Neutrophil (primary cell): ENCODE results near the gene KEL.
A peak's percentile ranks its signal among the peaks of the same experiment; 100 is the strongest.

Experiments used
- H3K27ac ChIP-seq: fragments of 200-600 bp; sonication (generic); 2 replicates; pipeline ENCODE4 v1.5.1; 2016; ENCODE audit warnings: mild to moderate bottlenecking, moderate library complexity
- H3K27me3 ChIP-seq: fragments of 200-600 bp; sonication (generic); 2 replicates; pipeline ENCODE4 v1.6.0; 2016; ENCODE audit warnings: mild to moderate bottlenecking
- H3K36me3 ChIP-seq: fragments of 200-600 bp; sonication (generic); 2 replicates; pipeline ENCODE4 v1.5.1; 2017
- H3K4me1 ChIP-seq, 2 experiments: fragments of 200-600 bp in 1 of 2; sonication (generic) in 1 of 2; 1 replicate in 1 of 2; 2 replicates in 1 of 2; pipeline versions ENCODE4 v1.5.1 to v1.6.1; 2013 to 2016; ENCODE audit warnings: low read depth in 1 of 2, low read length in 1 of 2, mild to moderate bottlenecking in 1 of 2, moderate library complexity in 1 of 2; ENCODE audit not compliant: control insufficient read depth in 1 of 2, insufficient read depth in 1 of 2
- H3K4me3 ChIP-seq, 2 experiments: fragments of 200-600 bp in 1 of 2; sonication (generic) in 1 of 2; 1 replicate in 1 of 2; 2 replicates in 1 of 2; pipeline ENCODE4 v1.5.1; 2013 to 2016; ENCODE audit warnings: low read depth in 1 of 2, low read length in 1 of 2, mild to moderate bottlenecking in 1 of 2, moderate library complexity in 1 of 2
- H3K9me3 ChIP-seq: fragments of 200-600 bp; sonication (generic); 2 replicates; pipeline ENCODE4 v1.5.1; 2016
- TF ChIP-seq, protein P1 (sequence below): fragments of 200-600 bp; sonication (generic); IDR thresholded peaks from 2 replicates; pipeline ENCODE4 v1.5.1; 2016; ENCODE audit warnings: antibody characterized with exemption

KEL gene, protein sequence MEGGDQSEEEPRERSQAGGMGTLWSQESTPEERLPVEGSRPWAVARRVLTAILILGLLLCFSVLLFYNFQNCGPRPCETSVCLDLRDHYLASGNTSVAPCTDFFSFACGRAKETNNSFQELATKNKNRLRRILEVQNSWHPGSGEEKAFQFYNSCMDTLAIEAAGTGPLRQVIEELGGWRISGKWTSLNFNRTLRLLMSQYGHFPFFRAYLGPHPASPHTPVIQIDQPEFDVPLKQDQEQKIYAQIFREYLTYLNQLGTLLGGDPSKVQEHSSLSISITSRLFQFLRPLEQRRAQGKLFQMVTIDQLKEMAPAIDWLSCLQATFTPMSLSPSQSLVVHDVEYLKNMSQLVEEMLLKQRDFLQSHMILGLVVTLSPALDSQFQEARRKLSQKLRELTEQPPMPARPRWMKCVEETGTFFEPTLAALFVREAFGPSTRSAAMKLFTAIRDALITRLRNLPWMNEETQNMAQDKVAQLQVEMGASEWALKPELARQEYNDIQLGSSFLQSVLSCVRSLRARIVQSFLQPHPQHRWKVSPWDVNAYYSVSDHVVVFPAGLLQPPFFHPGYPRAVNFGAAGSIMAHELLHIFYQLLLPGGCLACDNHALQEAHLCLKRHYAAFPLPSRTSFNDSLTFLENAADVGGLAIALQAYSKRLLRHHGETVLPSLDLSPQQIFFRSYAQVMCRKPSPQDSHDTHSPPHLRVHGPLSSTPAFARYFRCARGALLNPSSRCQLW

DNA sequence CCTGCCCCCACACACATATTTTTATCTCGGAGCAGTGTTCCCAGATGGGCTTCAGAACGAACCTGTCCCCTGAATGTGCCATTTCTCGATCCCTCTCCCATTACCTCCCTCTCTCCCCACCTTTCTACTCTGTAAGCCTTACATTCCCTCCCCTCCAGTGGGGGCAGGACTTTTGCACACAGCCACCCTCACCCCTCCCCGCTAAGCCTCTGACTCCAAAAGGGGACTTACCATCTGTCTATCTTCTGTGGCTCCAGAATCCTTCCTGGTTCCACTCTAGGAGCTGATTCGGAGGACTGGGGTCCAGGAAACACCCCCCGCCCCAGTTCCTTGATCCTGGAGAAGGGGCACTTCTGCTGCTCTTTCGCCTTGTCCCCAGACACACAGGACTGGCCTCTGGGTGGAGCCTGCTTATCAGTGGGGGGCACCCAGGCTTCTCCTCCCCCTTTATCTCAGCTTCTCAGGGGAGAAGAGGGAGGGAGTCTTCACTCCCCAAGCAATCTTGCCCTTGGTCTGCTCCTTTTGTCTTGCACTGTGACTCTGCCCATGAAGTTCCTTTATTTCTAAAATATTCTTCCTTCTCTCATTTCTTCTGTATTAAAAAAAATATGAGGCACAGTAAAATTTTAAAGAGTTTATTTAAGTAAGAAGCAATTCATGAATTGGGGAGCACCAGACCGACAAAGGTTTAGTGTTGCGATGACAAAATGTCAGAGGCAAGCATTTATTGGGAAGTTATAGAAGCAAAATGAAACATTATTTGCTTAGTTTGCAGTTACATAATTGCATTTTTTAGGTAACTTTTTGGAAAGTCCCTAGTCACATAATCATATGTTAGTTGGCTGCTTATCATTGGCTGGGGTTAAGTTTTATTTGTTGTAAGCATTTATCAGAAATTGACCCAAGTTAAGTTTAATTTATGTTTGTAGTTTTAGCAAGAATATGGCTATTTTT lies at the start of gene KEL:
KEL (minus strand) TSS at position 391 of the 954 bp plus-strand sequence; CDS start at position 234, 157 bp downstream.
- Histone ChIP-seq H3K36me3 (no peaks in the 10 kb centered on the region), H3K4me3 (no peak within 1 kb of the TSS), H3K27ac (no peak within 1 kb of the TSS), H3K27me3 (peaks cover 18% of the 10 kb centered on the region), H3K9me3 (no peaks in the 10 kb centered on the region), H3K4me1 (no peaks in the 10 kb centered on the region)
- TF ChIP-seq, protein P1, sequence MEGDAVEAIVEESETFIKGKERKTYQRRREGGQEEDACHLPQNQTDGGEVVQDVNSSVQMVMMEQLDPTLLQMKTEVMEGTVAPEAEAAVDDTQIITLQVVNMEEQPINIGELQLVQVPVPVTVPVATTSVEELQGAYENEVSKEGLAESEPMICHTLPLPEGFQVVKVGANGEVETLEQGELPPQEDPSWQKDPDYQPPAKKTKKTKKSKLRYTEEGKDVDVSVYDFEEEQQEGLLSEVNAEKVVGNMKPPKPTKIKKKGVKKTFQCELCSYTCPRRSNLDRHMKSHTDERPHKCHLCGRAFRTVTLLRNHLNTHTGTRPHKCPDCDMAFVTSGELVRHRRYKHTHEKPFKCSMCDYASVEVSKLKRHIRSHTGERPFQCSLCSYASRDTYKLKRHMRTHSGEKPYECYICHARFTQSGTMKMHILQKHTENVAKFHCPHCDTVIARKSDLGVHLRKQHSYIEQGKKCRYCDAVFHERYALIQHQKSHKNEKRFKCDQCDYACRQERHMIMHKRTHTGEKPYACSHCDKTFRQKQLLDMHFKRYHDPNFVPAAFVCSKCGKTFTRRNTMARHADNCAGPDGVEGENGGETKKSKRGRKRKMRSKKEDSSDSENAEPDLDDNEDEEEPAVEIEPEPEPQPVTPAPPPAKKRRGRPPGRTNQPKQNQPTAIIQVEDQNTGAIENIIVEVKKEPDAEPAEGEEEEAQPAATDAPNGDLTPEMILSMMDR, result no peak

- no peaks in the 10 kb centered on the region for H3K27me3 ChIP-seq
- no peaks in the 10 kb centered on the region for H3K9me3 ChIP-seq
- no peak overlapping the region for H3K27ac ChIP-seq
- TF ChIP-seq, protein P1, result peak; percentile 97
- H3K4me3 ChIP-seq, result no peak overlapping the region
- no peaks in the 10 kb centered on the region for H3K36me3 ChIP-seq
- peaks cover 1 to 2% of the 10 kb centered on the region in 2 experiments for H3K4me1 ChIP-seq
These were observed 46.1 kb upstream of the KEL start for GRCh38 chr7:143008007-143008901.

DNA sequence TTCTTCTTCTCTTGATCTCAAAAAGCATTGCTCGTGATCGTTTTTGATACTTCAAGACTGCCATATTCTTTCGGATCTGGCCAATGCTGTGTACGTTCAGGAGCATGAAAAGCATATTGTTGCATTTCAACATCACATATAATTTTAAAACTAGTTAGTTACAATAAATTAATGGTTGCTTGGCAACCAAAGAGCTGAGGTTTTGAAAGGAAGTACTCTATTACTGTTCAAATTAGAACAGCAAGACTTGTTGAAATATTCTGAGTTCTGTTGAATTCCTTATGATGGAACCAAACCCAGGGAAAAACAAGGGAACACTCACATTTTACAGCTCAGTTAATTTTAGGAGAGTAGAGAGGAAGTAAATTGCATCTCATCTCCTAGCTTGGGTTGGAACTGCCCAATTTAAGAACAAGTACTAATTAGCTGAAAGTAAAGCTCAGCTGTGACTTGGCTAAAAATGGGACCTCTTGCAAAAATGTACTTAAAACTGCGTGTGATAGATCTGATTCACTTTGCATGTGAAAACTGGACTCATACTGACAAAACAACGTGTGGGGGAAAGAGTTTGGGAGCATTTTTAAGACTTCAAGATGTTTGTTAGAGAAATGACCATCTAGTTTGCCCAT lies 43.6 kb upstream of the KEL start:
- no peaks in the 10 kb centered on the region for H3K27me3 ChIP-seq
- no peak overlapping the region for H3K4me3 ChIP-seq
- peaks cover 4 to 6% of the 10 kb centered on the region in 2 experiments for H3K4me1 ChIP-seq
- H3K9me3 ChIP-seq, result no peaks in the 10 kb centered on the region
- TF ChIP-seq, protein P1, result no peak
- no peaks in the 10 kb centered on the region for H3K36me3 ChIP-seq
- H3K27ac ChIP-seq, result no peak overlapping the region

- TF ChIP-seq, protein P1, result peak; percentile 75
These were observed 41.4 kb upstream of the KEL start for GRCh38 chr7:143003393-143004051.

More at GRCh38 chr7:143003393-143004051, 41.4 kb upstream of the KEL start:
- peaks cover 4 to 6% of the 10 kb centered on the region in 2 experiments for H3K4me1 ChIP-seq
- H3K4me3 ChIP-seq, result peak overlapping the region; percentile 48
- H3K27me3 ChIP-seq, result no peaks in the 10 kb centered on the region
- no peaks in the 10 kb centered on the region for H3K36me3 ChIP-seq
- no peaks in the 10 kb centered on the region for H3K9me3 ChIP-seq
- H3K27ac ChIP-seq, result no peak overlapping the region
